ENCODE measurements around the gene NOS1AP.

- no peak for TF ChIP-seq YY1 (IDR thresholded peaks at IDR 0.05; ENCODE audit: insufficient read depth, insufficient read length)
- TF ChIP-seq ZNF274 (IDR thresholded peaks at IDR 0.05; ENCODE audit: low read depth, low read length), result no peak
- no peak for TF ChIP-seq SUZ12 (IDR thresholded peaks at IDR 0.05; ENCODE audit: extremely low read depth, insufficient read depth, insufficient read length)
These were observed 246.7 kb downstream of the NOS1AP start for GRCh38 chr1:162316187-162316586.
